Measurements from ENCODE around the gene CROCC2. TPM values are rescaled to one million over a fixed set of nuclear protein-coding genes. Genes with fewer than 3 reads are reported as not detected.

Gene CROCC2
- total and polyA plus RNA-seq, 12 donors: 0.07 to 0.65 (median 0.28) TPM; not detected in 6

- no peaks in the 10 kb centered on the region for H3K36me3 ChIP-seq (replicated peaks in 1 of 2)
- peaks cover 9 to 12% of the 10 kb centered on the region in 2 donors for H3K4me1 ChIP-seq (replicated peaks in 1 of 2)
- WGBS, 4 donors: 90 to 93% (median 92%) methylated on average over 5 to 36 of the region's 36 CpGs
- no peaks in the 10 kb centered on the region for H3K27me3 ChIP-seq
- H3K9me3 ChIP-seq (replicated peaks in 1 of 3): no peaks in the 10 kb centered on the region
- no peak overlapping the region for H3K4me3 ChIP-seq
- no peak overlapping the region for H3K27ac ChIP-seq
- intact Hi-C loops (cut with DNase I): no loop called here
- DNase-seq: peak in 6 of 7 donors; percentile 4 to 29 (median 10)
- TF ChIP-seq CTCF (IDR thresholded peaks at IDR 0.05) (no peak), POLR2A (IDR thresholded peaks at IDR 0.05) (no peak)
These were observed 12.3 kb downstream of the CROCC2 start for GRCh38 chr2:240918258-240919091.

GRCh38 chr2:240919161-240919781 is 13.1 kb downstream of the CROCC2 start:
- H3K36me3 ChIP-seq (replicated peaks in 1 of 2): no peaks in the 10 kb centered on the region
- no peak overlapping the region for H3K27ac ChIP-seq
- H3K4me1 ChIP-seq (replicated peaks in 1 of 2): peaks cover 4% of the 10 kb centered on the region in 2 donors
- peak; percentile 0 to 28 (median 10) for DNase-seq
- TF ChIP-seq POLR2A (IDR thresholded peaks at IDR 0.05): no peak
- TF ChIP-seq CTCF (IDR thresholded peaks at IDR 0.05): no peak
- H3K4me3 ChIP-seq: no peak overlapping the region
- 86 to 92% (median 88%) methylated on average over 9 to 19 of the region's 19 CpGs for WGBS, 4 donors
- no peaks in the 10 kb centered on the region for H3K27me3 ChIP-seq
- intact Hi-C loops (cut with DNase I): no loop called here
- H3K9me3 ChIP-seq (replicated peaks in 1 of 3): no peaks in the 10 kb centered on the region

- WGBS, 4 donors: 91 to 96% (median 93%) methylated on average over 15 to 31 of the region's 31 CpGs
- H3K27ac ChIP-seq: no peak overlapping the region
- intact Hi-C loops (cut with DNase I): no loop called here
- H3K4me3 ChIP-seq: no peak overlapping the region
- no peak for TF ChIP-seq CTCF (IDR thresholded peaks at IDR 0.05)
- TF ChIP-seq POLR2A (IDR thresholded peaks at IDR 0.05): no peak
- H3K36me3 ChIP-seq (replicated peaks in 1 of 2): no peaks in the 10 kb centered on the region
- DNase-seq: peak in 5 of 7 donors; percentile 1 to 40 (median 13)
- H3K4me1 ChIP-seq (replicated peaks in 1 of 2): no peaks in the 10 kb centered on the region
- no peaks in the 10 kb centered on the region for H3K9me3 ChIP-seq (replicated peaks in 1 of 3)
- H3K27me3 ChIP-seq: no peaks in the 10 kb centered on the region
These were observed 13.9 kb downstream of the CROCC2 start for GRCh38 chr2:240919786-240920782.
